GM12878 (cell line): ENCODE measurements around the gene ZNF283. TPM values are rescaled to one million over a fixed set of nuclear protein-coding genes. Genes with fewer than 3 reads are reported as not detected.

Source experiments
- ATAC-seq: fragments of 200-7000 bp; cut with Tn5 transposase; 3 replicates; pipeline ENCODE4 v1.9.1; 2020; ENCODE audit warnings: mild to moderate bottlenecking, moderate library complexity
- BruUV-seq: library from RNA; stranded (reverse); fragments of 400-500 nt; replicated peaks from 2 replicates; lab custom pipeline; 2021; lab: Mats Ljungman, UMichigan
- CTCF ChIA-PET: fragments of 300-600 bp; sonication (Branson Sonifier 250); formaldehyde crosslinking; extraction: SDS; loops from one replicate; lab custom pipeline; 2021; ENCODE audit warnings: inconsistent platforms; lab: Yijun Ruan, JAX
- POLR2A ChIA-PET: fragments of 350-600 bp; formaldehyde crosslinking; extraction: SDS; loops from one replicate; lab custom pipeline; 2021; ENCODE audit warnings: inconsistent platforms; lab: Charles Lee
- RAD21 ChIA-PET: fragments of 300-600 bp; sonication (Branson Sonifier 250); formaldehyde crosslinking; loops from one replicate; lab custom pipeline; 2023; ENCODE audit warnings: antibody characterized with exemption; ENCODE audit not compliant: unreplicated experiment; lab: Charles Lee
- SMC1A ChIA-PET: fragments of 300-600 bp; sonication (Branson Sonifier 250); formaldehyde crosslinking; loops from one replicate; lab custom pipeline; 2023; ENCODE audit not compliant: unreplicated experiment, uncharacterized antibody; lab: Charles Lee
- DNase-seq: peaks from one replicate; pipeline ENCODE4 v3.0.0-alpha.2; 2011; ENCODE audit warnings: low read depth, low spot score
- FAIRE-seq: peaks from 3 replicates; lab custom pipeline; 2011; peaks lifted over from hg19 to GRCh38; lab: Jason Lieb, UNC
- H2AFZ ChIP-seq: 2 replicates; pipeline ENCODE4 v1.6.0; 2011; ENCODE audit warnings: low read depth, low read length, control low read depth; ENCODE audit not compliant: control insufficient read depth
- H3K27ac ChIP-seq: 2 replicates; pipeline ENCODE4 v1.5.1; 2011; ENCODE audit warnings: control low read depth; ENCODE audit not compliant: control insufficient read depth, insufficient read depth
- H3K27me3 ChIP-seq, 2 experiments: replicated peaks in 1 of 2; 2 replicates each; pipeline versions ENCODE4 v1.6.0 to v1.6.1; 2011; ENCODE audit warnings: low read length in 1 of 2; ENCODE audit not compliant: control insufficient read depth in 2 of 2, insufficient read depth in 2 of 2
- H3K36me3 ChIP-seq, 2 experiments: 2 replicates each; pipeline ENCODE4 v1.5.1; 2011; ENCODE audit warnings: low read length in 1 of 2; ENCODE audit not compliant: control insufficient read depth in 2 of 2, insufficient read depth in 2 of 2
- H3K4me1 ChIP-seq: 2 replicates; pipeline ENCODE4 v1.6.1; 2011; ENCODE audit warnings: mild to moderate bottlenecking, low read length, moderate library complexity, mixed read lengths; ENCODE audit not compliant: control insufficient read depth, insufficient read depth
- H3K4me2 ChIP-seq: 2 replicates; pipeline ENCODE4 v1.6.0; 2011; ENCODE audit warnings: control low read depth; ENCODE audit not compliant: control insufficient read depth, insufficient read depth
- H3K4me3 ChIP-seq: fragments of 200-600 bp; sonication (generic); 2 replicates; pipeline ENCODE4 v1.5.1; 2016
- H3K79me2 ChIP-seq: 2 replicates; pipeline ENCODE4 v1.6.0; 2011; ENCODE audit warnings: low read length; ENCODE audit not compliant: control insufficient read depth, insufficient read depth
- H3K9ac ChIP-seq: 2 replicates; pipeline ENCODE4 v1.8.0; 2011; ENCODE audit warnings: low read length, control low read depth, mixed read lengths; ENCODE audit not compliant: control insufficient read depth, insufficient read depth
- H3K9me3 ChIP-seq: replicated peaks from 3 replicates; pipeline ENCODE4 v1.5.1; 2011; ENCODE audit warnings: mild to moderate bottlenecking, low read length; ENCODE audit not compliant: control insufficient read depth, insufficient read depth
- H4K20me1 ChIP-seq: 2 replicates; pipeline ENCODE4 v1.6.0; 2011; ENCODE audit not compliant: control insufficient read depth, insufficient read depth
- ASH2L ChIP-seq: fragments of 300-600, 200-600 bp; sonication (generic); IDR thresholded peaks from 2 replicates; pipeline ENCODE4 v1.6.1; 2017; ENCODE audit warnings: low read depth, mild to moderate bottlenecking, borderline replicate concordance
- BMI1 ChIP-seq: fragments of 450-650 bp; IDR thresholded peaks from 2 replicates; pipeline ENCODE4 v1.6.1; 2016; ENCODE audit warnings: mild to moderate bottlenecking, moderate library complexity, borderline replicate concordance
- CBFB ChIP-seq: IDR thresholded peaks from 2 replicates; pipeline ENCODE4 v1.6.1; 2016; ENCODE audit warnings: antibody characterized with exemption, low read depth
- CBX3 ChIP-seq: fragments of 200-600 bp; sonication (generic); IDR thresholded peaks from 2 replicates; pipeline ENCODE4 v1.6.1; 2016; ENCODE audit warnings: low read depth, borderline replicate concordance
- CHD2 ChIP-seq: IDR thresholded peaks from 2 replicates; pipeline ENCODE4 v1.6.1; 2011; ENCODE audit warnings: low read depth, low read length, improper control_type of control experiment, borderline replicate concordance
- MLLT1 ChIP-seq: fragments of 450-650 bp; IDR thresholded peaks from 2 replicates; pipeline ENCODE4 v1.6.1; 2016; ENCODE audit warnings: mild to moderate bottlenecking
- MTA3 ChIP-seq: IDR thresholded peaks from 2 replicates; pipeline ENCODE4 v1.6.1; 2012; ENCODE audit warnings: low read length, inconsistent platforms, borderline replicate concordance
- MXI1 ChIP-seq: fragments of 150-350 bp; IDR thresholded peaks from 2 replicates; pipeline ENCODE4 v1.6.1; 2011; ENCODE audit warnings: low read depth, mild to moderate bottlenecking, inconsistent platforms, low read length, improper control_type of control experiment
- NBN ChIP-seq: fragments of 450-650 bp; IDR thresholded peaks from 2 replicates; pipeline ENCODE4 v1.6.1; 2016
- NFXL1 ChIP-seq: fragments of 450-650 bp; IDR thresholded peaks from 2 replicates; pipeline ENCODE4 v1.6.1; 2017; ENCODE audit warnings: antibody characterized with exemption, mild to moderate bottlenecking, borderline replicate concordance
- NFYA ChIP-seq: IDR thresholded peaks from 2 replicates; pipeline ENCODE4 v1.6.1; 2011; ENCODE audit warnings: low read depth, mild to moderate bottlenecking, low read length, improper control_type of control experiment, borderline replicate concordance
- NR2F1 ChIP-seq: fragments of 450-650 bp; conservative IDR thresholded peaks from 2 replicates; pipeline ENCODE4 v1.6.1; 2017; ENCODE audit warnings: mild to moderate bottlenecking
- POLR2AphosphoS5 ChIP-seq: IDR thresholded peaks from 2 replicates; pipeline ENCODE4 v1.6.1; 2011; ENCODE audit warnings: mild to moderate bottlenecking, low read length, inconsistent platforms
- RAD21 ChIP-seq: IDR thresholded peaks from 2 replicates; pipeline ENCODE4 v1.6.1; 2011; ENCODE audit warnings: mild to moderate bottlenecking, low read depth, low read length, moderate library complexity; ENCODE audit not compliant: insufficient read depth
- RUNX3 ChIP-seq: IDR thresholded peaks from 2 replicates; pipeline ENCODE4 v1.6.1; 2012; ENCODE audit warnings: low read length, inconsistent platforms
- SKIL ChIP-seq: fragments of 450-650 bp; IDR thresholded peaks from 2 replicates; pipeline ENCODE4 v1.6.1; 2017; ENCODE audit warnings: mild to moderate bottlenecking, low read depth, inconsistent platforms; ENCODE audit not compliant: poor library complexity, severe bottlenecking
- SMC3 ChIP-seq: IDR thresholded peaks from 2 replicates; pipeline ENCODE4 v1.6.1; 2011; ENCODE audit warnings: low read length, improper control_type of control experiment, borderline replicate concordance
- YBX1 ChIP-seq: fragments of 450-650 bp; IDR thresholded peaks from 2 replicates; pipeline ENCODE4 v1.6.1; 2016; ENCODE audit warnings: antibody characterized with exemption
- ZNF384 ChIP-seq: IDR thresholded peaks from 2 replicates; pipeline ENCODE4 v1.6.1; 2012; ENCODE audit warnings: low read depth, mild to moderate bottlenecking, low read length, improper control_type of control experiment, borderline replicate concordance
- WGBS: methylation state at CpG from one replicate; pipeline ENCODE4 v1.1.6; 2016; ENCODE audit warnings: low lambda C conversion rate; ENCODE audit not compliant: insufficient replicate concordance, insufficient coverage; ENCODE audit errors: missing lambda C conversion rate; 5-methylcytosine and 5-hydroxymethylcytosine counted together
- in situ Hi-C: fragments of 300-500 bp; cut with MboI; formaldehyde crosslinking; loops from 9 replicates; pipeline ENCODE4 v1.14.3; 2018; ENCODE audit warnings: mixed read lengths
- intact Hi-C: fragments of 100-400 bp; cut with micrococcal nuclease; formaldehyde crosslinking; loops from one replicate; pipeline ENCODE4 v1.14.2; 2022; ENCODE audit not compliant: unreplicated experiment
- polyA plus RNA-seq, 11 experiments: library from polyadenylated mRNA; depleted of rRNA in 4 of 11; unstranded in 6 of 11; stranded (reverse) in 5 of 11; fragments of >200 nt; fragmentation: Nextera tagmentation in 4 of 11; fragmentation: Illumina TruSeq in 1 of 11; extraction: Ambion mirVana in 4 of 11; extraction: Trizol in 1 of 11; gene quantifications; 1 replicate in 1 of 11; 2 replicates in 10 of 11; pipeline versions ENCODE4 v1.2.1 to v1.2.3, GENCODE V29; 2011 to 2016; ENCODE audit warnings: inconsistent platforms in 2 of 11, missing spikeins in 2 of 11, low read depth in 1 of 11
- total RNA-seq, 4 experiments: library from RNA; depleted of rRNA in 3 of 4; stranded (reverse); fragments of >200 nt in 3 of 4; fragmentation: Illumina TruSeq in 1 of 4; extraction: Trizol in 1 of 4; gene quantifications; 2 replicates each; pipeline versions ENCODE4 v1.2.1 to v1.2.3, GENCODE V29; 2013 to 2021

ZNF283 gene
- total and polyA plus RNA-seq, 10 of the 15 experiments (the other 5 are each of a cell fraction or from before 2014, with no cell fraction given), result 2.2 to 7.8 (median 3.7) TPM

- FAIRE-seq, result no peak
- H3K27ac ChIP-seq, result peak overlapping the region; percentile 95
- H2AFZ ChIP-seq, result no peak overlapping the region
- H3K4me1 ChIP-seq, result peaks cover 69% of the 10 kb centered on the region
- no peaks in the 10 kb centered on the region for H3K27me3 ChIP-seq
- BruUV-seq, result no TSS peak
- H3K9ac ChIP-seq, result peak overlapping the region; percentile 88
- H3K9me3 ChIP-seq, result no peaks in the 10 kb centered on the region
- no peaks in the 10 kb centered on the region for H4K20me1 ChIP-seq
- CTCF ChIA-PET, result interaction anchor here (2.5 to 9.2 kb wide), 4 partner anchors 10 to 111 kb away, joined by 8 to 324 read pairs (median 96); partner anchors contain the start of gene SMG9
- H3K4me3 ChIP-seq, result peak overlapping the region; percentile 100
- SMC1A ChIA-PET, result interaction anchor here (1.1 to 8.3 kb wide), 7 partner anchors 10 to 255 kb away, joined by 3 to 325 read pairs (median 5); partner anchors contain the start of genes PLAUR and SMG9
- RAD21 ChIA-PET, result interaction anchor here (0.9 to 7.4 kb wide), 7 partner anchors 9 to 111 kb away, joined by 3 to 148 read pairs (median 86); partner anchors contain the start of genes PLAUR and SMG9
- peaks cover 0 to 4% of the 10 kb centered on the region in 2 experiments; a peak in 1 of 4 replicates for H3K36me3 ChIP-seq
- peak; percentile 36 for ATAC-seq
- POLR2A ChIA-PET, result interaction anchor here (0.5 to 8.4 kb wide), 9 partner anchors 20 to 222 kb away, joined by 3 to 389 read pairs (median 3); partner anchors contain the start of genes IRGQ, SMG9 and ZNF45
- DNase-seq, result no peak
- WGBS, result 0% methylated on average over 3 of the region's 3 CpGs
- H3K4me2 ChIP-seq, result peak overlapping the region; percentile 83
- intact Hi-C loops (loop anchor here (2.0 to 10.0 kb wide), 3 partner anchors 111 to 335 kb away; no protein-coding TSS in a partner anchor), in situ Hi-C loops (no loop called here)
- peaks cover 61% of the 10 kb centered on the region for H3K79me2 ChIP-seq
- TF ChIP-seq CBFB (no peak), CHD2 (0 out of 2 replicates have a peak, but pooled peaks have one; percentile 47), ASH2L (no peak), SKIL (peak; percentile 34), YBX1 (no peak), NFYA (no peak), MXI1 (0 out of 2 replicates have a peak, but pooled peaks have one; percentile 6), CBX3 (no peak), NBN (0 out of 2 replicates have a peak, but pooled peaks have one; percentile 20), RUNX3 (peak; percentile 44), POLR2AphosphoS5 (no peak), ZNF384 (no peak; the same call in 1 of the 2 replicates), NR2F1 (no peak), MTA3 (no peak), RAD21 (peak; percentile 38), SMC3 (peak; percentile 53; the same call in 1 of the 2 replicates), MLLT1 (0 out of 2 replicates have a peak, but pooled peaks have one; percentile 39), BMI1 (0 out of 2 replicates have a peak, but pooled peaks have one; percentile 9), NFXL1 (0 out of 2 replicates have a peak, but pooled peaks have one; percentile 40)
Measured at GRCh38 chr19:43779820-43780219, 47.3 kb upstream of the ZNF283 start.
